Fibroblast of lung (primary cell): ENCODE measurements around the gene PALLD. TPM values are rescaled to one million over a fixed set of nuclear protein-coding genes. Genes with fewer than 3 reads are reported as not detected.

Source experiments
- DNase-seq, 2 donors: peaks; one replicate each; pipeline versions ENCODE4 v3.0.0 to v3.0.0-alpha.2; 2010; ENCODE audit warnings: low read depth in 2 of 2
- H2AFZ ChIP-seq: 2 replicates; pipeline ENCODE4 v1.5.1; 2012; ENCODE audit warnings: low read length, control low read depth, inconsistent platforms
- H3K27ac ChIP-seq: 2 replicates; pipeline ENCODE4 v1.5.1; 2011; ENCODE audit warnings: low read length, control low read depth; ENCODE audit not compliant: insufficient read depth
- H3K27me3 ChIP-seq: 2 replicates; pipeline ENCODE4 v1.5.1; 2011; ENCODE audit warnings: mild to moderate bottlenecking, low read length; ENCODE audit not compliant: control insufficient read depth, insufficient read depth
- H3K36me3 ChIP-seq: 2 replicates; pipeline ENCODE4 v1.5.1; 2011; ENCODE audit warnings: low read length; ENCODE audit not compliant: control insufficient read depth, insufficient read depth
- H3K4me1 ChIP-seq: 2 replicates; pipeline ENCODE4 v1.5.1; 2011; ENCODE audit warnings: low read length; ENCODE audit not compliant: control insufficient read depth, insufficient read depth; ENCODE audit errors: extremely low read depth
- H3K4me2 ChIP-seq: 2 replicates; pipeline ENCODE4 v1.5.1; 2011; ENCODE audit warnings: low read length, control low read depth; ENCODE audit not compliant: insufficient read depth; ENCODE audit errors: extremely low read depth
- H3K4me3 ChIP-seq, 4 experiments: fragments of 200-600 bp in 1 of 4; sonication (generic) in 1 of 4; replicated peaks in 1 of 4; 2 replicates each; pipeline ENCODE4 v1.5.1; 2011 to 2016; ENCODE audit warnings: low read length in 4 of 4, low read depth in 3 of 4, mild to moderate bottlenecking in 3 of 4, control low read depth in 2 of 4, inconsistent platforms in 1 of 4, mixed read lengths in 1 of 4; ENCODE audit not compliant: insufficient read depth in 1 of 4; ENCODE audit errors: control extremely low read depth in 1 of 4
- H3K79me2 ChIP-seq: 2 replicates; pipeline ENCODE4 v1.5.1; 2012; ENCODE audit warnings: mild to moderate bottlenecking, low read length, inconsistent platforms; ENCODE audit not compliant: control insufficient read depth, insufficient read depth
- H3K9ac ChIP-seq: 2 replicates; pipeline ENCODE4 v1.5.1; 2011; ENCODE audit warnings: mild to moderate bottlenecking, low read length, control low read depth; ENCODE audit not compliant: insufficient read depth
- H3K9me3 ChIP-seq: 2 replicates; pipeline ENCODE4 v1.5.1; 2012; ENCODE audit warnings: low read depth, low read length; ENCODE audit not compliant: control insufficient read depth, insufficient read depth
- H4K20me1 ChIP-seq: 2 replicates; pipeline ENCODE4 v1.5.1; 2011; ENCODE audit warnings: low read length; ENCODE audit not compliant: control insufficient read depth, insufficient read depth; ENCODE audit errors: extremely low read depth
- CTCF ChIP-seq, 2 donors: IDR thresholded peaks in 1 of 2; conservative IDR thresholded peaks in 1 of 2; 1 replicate in 1 of 2; 2 replicates in 1 of 2; pipeline ENCODE4 v1.5.1; 2011 to 2012; ENCODE audit warnings: low read length in 2 of 2, control low read depth in 1 of 2, inconsistent platforms in 1 of 2, low read depth in 1 of 2, mild to moderate bottlenecking in 1 of 2
- EZH2 ChIP-seq: IDR thresholded peaks from 2 replicates; pipeline ENCODE4 v1.5.1; 2012; ENCODE audit warnings: low read length, control low read depth, mild to moderate bottlenecking; ENCODE audit errors: missing control alignments
- polyA plus RNA-seq, 2 donors: library from polyadenylated mRNA; depleted of rRNA in 1 of 2; stranded (reverse) in 1 of 2; unstranded in 1 of 2; fragments of >200 nt; gene quantifications; 2 replicates each; pipeline ENCODE4 v1.2.1, GENCODE V29; 2011 to 2012; ENCODE audit warnings: missing spikeins in 1 of 2
- total RNA-seq: library from RNA; depleted of rRNA; stranded (reverse); fragments of >200 nt; gene quantifications from 2 replicates; pipeline ENCODE4 v1.2.1, GENCODE V29; 2014

PALLD gene
- total and polyA plus RNA-seq, 2 donors (not counting 1 experiment from before 2014, with no cell fraction given), result 200 to 205 TPM

GRCh38 chr4:168759321-168759720 is 262.5 kb downstream of the PALLD start:
- Histone ChIP-seq H3K27me3 (no peaks in the 10 kb centered on the region), H3K36me3 (no peaks in the 10 kb centered on the region), H2AFZ (no peak overlapping the region), H4K20me1 (no peaks in the 10 kb centered on the region), H3K27ac (no peak overlapping the region), H3K9ac (no peak overlapping the region), H3K9me3 (no peaks in the 10 kb centered on the region), H3K4me1 (peaks cover 4% of the 10 kb centered on the region), H3K4me2 (no peak overlapping the region), H3K4me3 (no peak overlapping the region), H3K79me2 (no peaks in the 10 kb centered on the region)
- no peak for DNase-seq
- TF ChIP-seq CTCF (conservative IDR thresholded peaks at IDR 0.05 in 1 of 2, IDR thresholded peaks at IDR 0.05 in 1 of 2; ENCODE audit: low read depth in 1 of 2, low read length in 2 of 2) (no peak), EZH2 (no peak)

GRCh38 chr4:168759959-168760527 is 263.2 kb downstream of the PALLD start:
- Histone ChIP-seq H3K4me1 (peaks cover 4% of the 10 kb centered on the region), H3K9ac (no peak overlapping the region), H3K79me2 (no peaks in the 10 kb centered on the region), H3K4me2 (no peak overlapping the region), H3K4me3 (no peak overlapping the region), H2AFZ (no peak overlapping the region), H3K27ac (no peak overlapping the region), H3K36me3 (no peaks in the 10 kb centered on the region), H3K9me3 (no peaks in the 10 kb centered on the region), H4K20me1 (no peaks in the 10 kb centered on the region), H3K27me3 (no peaks in the 10 kb centered on the region)
- DNase-seq, result no peak
- TF ChIP-seq EZH2 (no peak), CTCF (conservative IDR thresholded peaks at IDR 0.05 in 1 of 2, IDR thresholded peaks at IDR 0.05 in 1 of 2; ENCODE audit: low read depth in 1 of 2, low read length in 2 of 2) (no peak)

GRCh38 chr4:168761066-168761465 is 264.2 kb downstream of the PALLD start:
- H3K4me2 ChIP-seq, result no peak overlapping the region
- no peaks in the 10 kb centered on the region for H4K20me1 ChIP-seq
- TF ChIP-seq EZH2, result no peak
- no peak for TF ChIP-seq CTCF (conservative IDR thresholded peaks at IDR 0.05 in 1 of 2, IDR thresholded peaks at IDR 0.05 in 1 of 2; ENCODE audit: low read depth in 1 of 2, low read length in 2 of 2)
- no peaks in the 10 kb centered on the region for H3K27me3 ChIP-seq
- no peaks in the 10 kb centered on the region for H3K9me3 ChIP-seq
- no peaks in the 10 kb centered on the region for H3K36me3 ChIP-seq
- H3K79me2 ChIP-seq, result no peaks in the 10 kb centered on the region
- no peak overlapping the region for H3K9ac ChIP-seq
- H2AFZ ChIP-seq, result no peak overlapping the region
- H3K4me3 ChIP-seq, result no peak overlapping the region
- no peak overlapping the region for H3K27ac ChIP-seq
- no peak for DNase-seq
- H3K4me1 ChIP-seq, result peaks cover 8% of the 10 kb centered on the region
